GM19455 (cell line): ENCODE measurements around the gene HSPG2.
"Not testable (repeated sequence)": the region's sequence is repeated elsewhere in the genome, so short reads cannot be mapped to it uniquely, and the experiment has no call there.

ENCODE experiments used
- ATAC-seq: cut with Tn5 transposase; IDR thresholded peaks from one replicate; pipeline ENCODE4 v1.9.1; 2021; ENCODE audit not compliant: unreplicated experiment

Gene HSPG2

GRCh38 chr1:21937034-21937371 lies at the start of gene HSPG2:
Gene HSPG2, minus strand, starts transcription at chr1:21937310. Its CDS starts 93 bp downstream, at chr1:21937217.
- ATAC-seq: no peak

GRCh38 chr1:21986386-21986785 lies 49.3 kb upstream of the HSPG2 start:
- not testable (repeated sequence) for ATAC-seq

DNA sequence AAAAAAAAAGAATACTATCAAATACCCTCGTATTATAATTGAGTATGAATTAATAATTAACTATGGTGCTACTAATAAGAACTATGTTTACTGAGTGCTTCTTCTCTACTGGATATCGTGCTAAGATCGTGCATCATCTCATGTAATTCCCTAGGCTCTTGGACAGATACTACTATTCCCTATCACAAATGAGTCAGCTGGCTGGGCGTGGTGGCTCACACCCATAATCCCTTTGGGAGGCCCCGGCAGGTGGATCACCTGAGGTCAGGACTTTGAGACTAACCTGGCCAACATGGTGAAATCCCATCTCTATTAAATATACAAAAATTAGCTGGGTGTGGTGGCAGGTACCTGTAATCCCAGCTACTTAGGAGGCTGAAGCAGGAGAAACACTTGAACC lies 48.8 kb upstream of the HSPG2 start:
- ATAC-seq: not testable (repeated sequence)

- ATAC-seq: not testable (repeated sequence)
These were observed 46.4 kb upstream of the HSPG2 start for GRCh38 chr1:21983539-21983938.

DNA sequence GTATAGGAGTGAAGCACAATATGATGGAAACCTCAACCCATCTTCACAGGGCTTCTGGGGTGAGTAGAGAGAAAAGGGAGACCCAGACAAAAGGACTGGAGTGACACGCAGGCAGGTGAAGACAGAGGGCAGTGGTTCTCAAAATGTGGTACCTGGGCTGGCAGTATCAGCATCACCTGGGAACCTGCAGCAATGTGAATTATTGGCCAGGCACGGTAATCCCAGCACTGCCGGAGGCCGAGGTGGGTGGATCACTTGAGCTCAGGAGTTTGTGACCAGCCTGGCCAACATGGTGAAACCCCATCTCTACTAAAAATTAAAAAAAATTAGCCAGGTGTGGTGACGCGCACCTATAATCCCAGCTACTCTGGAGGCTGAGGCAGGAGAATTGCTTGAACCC lies 45.0 kb upstream of the HSPG2 start:
- not testable (repeated sequence) for ATAC-seq

DNA sequence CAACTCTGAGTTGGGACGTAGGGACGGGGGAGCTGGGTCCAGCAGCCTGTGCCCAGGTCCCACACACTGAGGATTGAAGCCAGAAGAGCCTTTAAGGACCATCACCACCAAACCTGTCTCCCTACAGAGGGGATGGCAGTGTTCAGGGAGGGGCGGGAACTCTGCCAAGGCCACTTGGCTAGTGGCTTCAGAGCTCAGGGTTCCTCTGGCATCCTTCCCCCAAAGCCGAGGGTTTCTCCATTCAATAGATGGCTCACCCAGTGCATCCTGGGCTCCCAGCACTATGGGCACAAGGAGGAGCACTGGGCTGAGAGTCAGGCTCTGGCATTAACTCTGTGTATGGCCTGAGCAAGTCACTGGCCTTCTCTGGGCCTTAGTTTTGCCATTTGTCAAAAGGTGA lies 44.1 kb upstream of the HSPG2 start:
- ATAC-seq: not testable (repeated sequence)

GRCh38 chr1:21980515-21981220 lies 43.6 kb upstream of the HSPG2 start:
- ATAC-seq: not testable (repeated sequence)

- ATAC-seq: not testable (repeated sequence)
These were observed 41.1 kb upstream of the HSPG2 start for GRCh38 chr1:21978209-21978608.

- ATAC-seq: not testable (repeated sequence)
These were observed 39.7 kb upstream of the HSPG2 start, which contains the start of gene CELA3B for GRCh38 chr1:21976703-21977239. Gene CELA3B, plus strand, starts transcription at chr1:21977022. Its CDS starts 18 bp downstream, at chr1:21977040.

DNA sequence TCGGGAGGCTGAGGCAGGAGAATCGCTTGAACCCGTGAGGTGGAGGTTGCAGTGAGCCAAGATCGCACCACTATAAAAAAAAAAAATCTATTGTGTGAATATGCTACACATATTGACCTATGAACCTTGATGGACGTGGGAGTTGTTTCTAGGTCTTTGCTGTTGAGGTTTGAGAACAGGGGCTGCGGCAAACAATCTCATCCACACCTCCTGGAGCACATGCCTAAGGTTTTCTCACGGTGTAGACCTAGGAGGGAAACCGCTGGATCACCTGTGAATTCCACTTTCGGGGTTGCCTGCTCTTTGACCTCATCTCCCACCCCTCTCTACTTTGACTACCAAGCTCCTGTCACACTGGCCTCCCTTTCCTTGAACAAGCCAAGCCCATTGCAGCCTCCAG lies 38.2 kb upstream of the HSPG2 start:
- not testable (repeated sequence) for ATAC-seq

GRCh38 chr1:21974699-21975098 lies 37.6 kb upstream of the HSPG2 start:
- ATAC-seq: not testable (repeated sequence)

GRCh38 chr1:21973948-21974347 lies 36.8 kb upstream of the HSPG2 start:
- not testable (repeated sequence) for ATAC-seq

- ATAC-seq: not testable (repeated sequence)
These were observed 35.9 kb upstream of the HSPG2 start for GRCh38 chr1:21972973-21973441.

DNA sequence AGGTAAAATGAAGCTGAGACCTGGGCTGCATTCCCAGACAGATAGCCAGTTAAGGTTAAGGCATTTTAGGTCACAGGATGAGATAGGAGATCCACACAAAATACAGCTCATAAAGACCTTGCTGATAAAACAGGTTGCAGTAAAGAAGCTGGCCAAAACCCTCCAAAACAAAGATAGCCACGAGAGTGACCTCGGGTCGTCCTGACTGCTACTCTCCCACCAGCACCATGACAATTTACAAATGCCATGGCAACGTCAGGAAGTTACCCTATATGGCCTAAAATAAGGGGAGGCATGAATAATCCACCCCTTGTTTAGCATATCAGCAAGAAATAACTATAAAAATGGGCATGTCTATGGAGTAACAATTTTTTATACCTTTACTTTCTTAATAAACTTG lies 33.4 kb upstream of the HSPG2 start:
- ATAC-seq: not testable (repeated sequence)

GRCh38 chr1:21969066-21969465 lies 32.0 kb upstream of the HSPG2 start:
- ATAC-seq: not testable (repeated sequence)

GRCh38 chr1:21967216-21967615 lies 30.1 kb upstream of the HSPG2 start:
- ATAC-seq: not testable (repeated sequence)

- ATAC-seq: no peak
These were observed 29.3 kb upstream of the HSPG2 start for GRCh38 chr1:21966247-21967000.

DNA sequence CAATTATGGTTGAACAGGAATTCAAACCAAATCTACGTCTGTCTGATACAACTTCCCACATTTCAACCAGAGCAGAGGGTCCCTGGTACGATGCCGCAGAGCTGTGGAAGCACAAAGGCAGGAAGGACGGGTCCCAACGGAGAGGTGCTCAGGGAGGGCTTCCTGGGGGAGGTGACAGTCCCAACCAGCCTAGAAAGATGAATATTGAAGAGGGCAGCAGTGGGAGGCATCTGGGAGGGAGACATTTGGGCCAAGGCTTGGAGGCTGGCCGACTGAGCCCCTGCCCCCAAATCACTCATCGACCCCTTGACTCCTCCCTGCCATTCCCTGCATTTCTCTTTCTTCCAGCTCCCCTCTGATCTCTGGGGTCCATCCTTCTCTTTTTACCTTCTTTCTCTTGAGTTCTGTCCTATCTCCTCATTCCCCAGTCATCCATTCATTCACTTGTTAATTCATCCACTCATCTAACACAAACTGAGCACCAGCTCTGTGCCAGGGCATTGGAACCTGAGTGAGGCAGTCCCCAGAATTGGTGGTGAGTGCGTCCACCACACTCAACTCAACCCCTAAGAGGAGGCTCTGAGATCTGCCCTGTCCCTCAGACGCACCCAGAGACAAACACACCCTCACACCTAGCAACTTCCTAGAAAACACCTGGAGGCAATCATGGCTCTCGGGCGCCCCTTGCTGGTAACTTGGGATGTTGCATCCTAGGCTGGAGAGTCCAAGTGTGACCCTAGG lies 26.5 kb upstream of the HSPG2 start:
- no peak for ATAC-seq

DNA sequence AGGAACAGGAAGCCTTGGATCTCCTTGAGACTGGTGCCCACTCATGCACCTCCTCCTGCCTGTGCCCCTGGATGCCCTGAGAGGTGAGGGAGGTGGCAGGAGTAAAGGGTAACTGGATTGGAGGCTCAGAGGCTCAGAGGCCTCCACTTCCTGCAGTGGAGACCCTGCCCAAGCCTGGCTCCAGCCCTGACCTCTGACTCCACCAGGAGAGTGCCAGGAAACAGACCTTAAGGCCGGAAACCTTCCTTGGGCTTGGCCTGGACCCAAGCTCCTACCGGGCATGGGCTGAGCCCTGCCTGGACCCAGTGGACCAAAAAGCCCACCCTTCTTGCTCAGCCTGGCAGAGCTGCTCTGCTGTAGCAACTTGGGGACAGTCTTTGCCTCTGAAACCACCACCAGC lies 24.7 kb upstream of the HSPG2 start:
- ATAC-seq: no peak

DNA sequence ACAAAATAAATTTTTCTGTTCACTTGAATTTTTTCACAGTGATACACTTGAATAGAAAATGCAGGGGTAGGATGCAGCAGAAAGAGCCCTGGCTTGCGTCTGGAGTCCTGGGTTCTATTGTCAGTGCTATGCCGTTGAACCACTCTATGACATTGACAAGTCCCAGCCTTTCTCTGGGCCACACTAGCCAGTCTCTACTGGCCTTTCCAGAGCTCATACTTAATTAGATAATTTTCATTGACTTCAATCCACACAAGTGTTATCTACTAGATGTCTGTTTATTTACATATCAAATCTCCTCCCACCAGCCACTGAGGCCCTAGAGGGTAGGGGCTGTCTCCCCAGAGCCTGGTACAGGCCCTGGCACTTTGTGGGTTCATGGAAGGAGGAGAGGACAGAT lies 24.2 kb upstream of the HSPG2 start:
- no peak for ATAC-seq
